Left lung (tissue), 10 donors: ENCODE results near the gene GRPR. TPM values are rescaled to one million over a fixed set of nuclear protein-coding genes. Genes with fewer than 3 reads are reported as not detected.

ENCODE experiments used
- ATAC-seq: fragments of 200-7000 bp; cut with Tn5 transposase; one replicate; pipeline ENCODE4 v1.9.1; 2020; ENCODE audit warnings: moderate library complexity
- DNase-seq, 4 donors: peaks; one replicate each; pipeline ENCODE4 v3.0.0-alpha.2; 2013 to 2020
- H3K27ac ChIP-seq, 2 donors: fragments of 200-600 bp; sonication (generic) in 1 of 2; one replicate each; pipeline versions ENCODE4 v1.5.0 to v1.8.0; 2020 to 2021
- H3K27me3 ChIP-seq, 2 donors: fragments of 200-600 bp; sonication (generic) in 1 of 2; one replicate each; pipeline versions ENCODE4 v1.5.0 to v1.8.0; 2020 to 2021
- H3K36me3 ChIP-seq, 2 donors: fragments of 200-600 bp; sonication (generic) in 1 of 2; one replicate each; pipeline versions ENCODE4 v1.5.0 to v1.8.0; 2020 to 2021
- H3K4me1 ChIP-seq, 2 donors: fragments of 200-600 bp; one replicate each; pipeline ENCODE4 v1.8.0; 2021
- H3K4me3 ChIP-seq, 2 donors: fragments of 200-600 bp; sonication (generic) in 1 of 2; one replicate each; pipeline versions ENCODE4 v1.5.0 to v1.8.0; 2020 to 2021; ENCODE audit warnings: mild to moderate bottlenecking in 1 of 2
- H3K9me3 ChIP-seq, 2 donors: fragments of 200-600 bp; sonication (generic) in 1 of 2; one replicate each; pipeline versions ENCODE4 v1.5.0 to v1.8.0; 2020 to 2021
- CTCF ChIP-seq, 2 donors: fragments of 200-600 bp; sonication (generic) in 1 of 2; IDR thresholded peaks; one replicate each; pipeline versions ENCODE4 v1.5.0 to v1.8.0; 2021; ENCODE audit warnings: antibody characterized with exemption in 2 of 2
- intact Hi-C, 2 donors: fragments of 100-400 bp; cut with DNase I; formaldehyde crosslinking; loops; one replicate each; pipeline versions ENCODE4 v1.11.2 to v1.14.2; 2022
- polyA plus RNA-seq, 6 donors: library from polyadenylated mRNA; unstranded; fragments of 120-200 nt; gene quantifications; one replicate each; pipeline ENCODE4 v1.2.1, GENCODE V29; 2013; ENCODE audit not compliant: insufficient read length in 6 of 6
- total RNA-seq, 2 donors: library from RNA; stranded (reverse); fragmentation: NEBNext Ultra II Directional; extraction: Animal tissue kit (Norgen Biotek cat#: 25700); gene quantifications; one replicate each; pipeline ENCODE4 v1.2.1, GENCODE V29; 2021
- donor health status: DM: no; HTN: yes; CAD: no.
- donor health status: DM: no; HTN: no; CAD: no.

The GRPR gene
- total and polyA plus RNA-seq, 8 donors = 0.13 to 0.43 (median 0.26) TPM

- ATAC-seq (no peak), DNase-seq (no peak)
- no peaks in the 10 kb centered on the region for H3K9me3 ChIP-seq
- no peak for TF ChIP-seq CTCF (IDR thresholded peaks at IDR 0.05)
- no peaks in the 10 kb centered on the region for H3K36me3 ChIP-seq
- H3K4me3 ChIP-seq = no peak overlapping the region
- H3K27ac ChIP-seq = no peak overlapping the region
- H3K27me3 ChIP-seq = peaks cover 0 to 6% of the 10 kb centered on the region in 2 donors
- intact Hi-C loops = no loop called here
- no peaks in the 10 kb centered on the region for H3K4me1 ChIP-seq
Measured at GRCh38 chrX:16134936-16135335, 11.6 kb downstream of the GRPR start.

- no peak overlapping the region for H3K27ac ChIP-seq
- no peaks in the 10 kb centered on the region for H3K4me1 ChIP-seq
- intact Hi-C loops = no loop called here
- H3K9me3 ChIP-seq = no peaks in the 10 kb centered on the region
- TF ChIP-seq CTCF (IDR thresholded peaks at IDR 0.05) = no peak
- H3K4me3 ChIP-seq = no peak overlapping the region
- H3K36me3 ChIP-seq = no peaks in the 10 kb centered on the region
- H3K27me3 ChIP-seq = peaks cover 0 to 6% of the 10 kb centered on the region in 2 donors
- DNase-seq = no peak
- no peak for ATAC-seq
Measured at GRCh38 chrX:16136080-16136479, 12.7 kb downstream of the GRPR start.

- ATAC-seq = no peak
- Histone ChIP-seq H3K4me1 (no peaks in the 10 kb centered on the region), H3K27me3 (peaks cover 0 to 6% of the 10 kb centered on the region in 2 donors), H3K27ac (no peak overlapping the region), H3K9me3 (no peaks in the 10 kb centered on the region), H3K4me3 (no peak overlapping the region), H3K36me3 (no peaks in the 10 kb centered on the region)
- intact Hi-C loops = no loop called here
- DNase-seq = no peak
- TF ChIP-seq CTCF (IDR thresholded peaks at IDR 0.05) = no peak
Measured at GRCh38 chrX:16137416-16138107, 14.2 kb downstream of the GRPR start.

- H3K36me3 ChIP-seq = no peaks in the 10 kb centered on the region
- no peaks in the 10 kb centered on the region for H3K9me3 ChIP-seq
- H3K27ac ChIP-seq = no peak overlapping the region
- intact Hi-C loops = no loop called here
- no peaks in the 10 kb centered on the region for H3K4me1 ChIP-seq
- DNase-seq = no peak
- no peak for ATAC-seq
- no peak for TF ChIP-seq CTCF (IDR thresholded peaks at IDR 0.05)
- peaks cover 0 to 6% of the 10 kb centered on the region in 2 donors for H3K27me3 ChIP-seq
- no peak overlapping the region for H3K4me3 ChIP-seq
Measured at GRCh38 chrX:16138108-16138427, 14.7 kb downstream of the GRPR start.

- H3K36me3 ChIP-seq = no peaks in the 10 kb centered on the region
- intact Hi-C loops = no loop called here
- no peak for TF ChIP-seq CTCF (IDR thresholded peaks at IDR 0.05)
- H3K27ac ChIP-seq = no peak overlapping the region
- ATAC-seq = no peak
- no peak for DNase-seq
- H3K9me3 ChIP-seq = no peaks in the 10 kb centered on the region
- no peaks in the 10 kb centered on the region for H3K4me1 ChIP-seq
- no peak overlapping the region for H3K4me3 ChIP-seq
- peaks cover 0 to under 1% of the 10 kb centered on the region in 2 donors for H3K27me3 ChIP-seq
Measured at GRCh38 chrX:16140448-16140847, 17.1 kb downstream of the GRPR start.
